Left lung (tissue), 10 donors: ENCODE results near the gene DACH1. TPM values are rescaled to one million over a fixed set of nuclear protein-coding genes. Genes with fewer than 3 reads are reported as not detected.

Experiments
- ATAC-seq: fragments of 200-7000 bp; cut with Tn5 transposase; one replicate; pipeline ENCODE4 v1.9.1; 2020; ENCODE audit warnings: moderate library complexity
- DNase-seq, 4 donors: peaks; one replicate each; pipeline ENCODE4 v3.0.0-alpha.2; 2013 to 2020
- H3K27ac ChIP-seq, 2 donors: fragments of 200-600 bp; sonication (generic) in 1 of 2; one replicate each; pipeline versions ENCODE4 v1.5.0 to v1.8.0; 2020 to 2021
- H3K27me3 ChIP-seq, 2 donors: fragments of 200-600 bp; sonication (generic) in 1 of 2; one replicate each; pipeline versions ENCODE4 v1.5.0 to v1.8.0; 2020 to 2021
- H3K36me3 ChIP-seq, 2 donors: fragments of 200-600 bp; sonication (generic) in 1 of 2; one replicate each; pipeline versions ENCODE4 v1.5.0 to v1.8.0; 2020 to 2021
- H3K4me1 ChIP-seq, 2 donors: fragments of 200-600 bp; one replicate each; pipeline ENCODE4 v1.8.0; 2021
- H3K4me3 ChIP-seq, 2 donors: fragments of 200-600 bp; sonication (generic) in 1 of 2; one replicate each; pipeline versions ENCODE4 v1.5.0 to v1.8.0; 2020 to 2021; ENCODE audit warnings: mild to moderate bottlenecking in 1 of 2
- H3K9me3 ChIP-seq, 2 donors: fragments of 200-600 bp; sonication (generic) in 1 of 2; one replicate each; pipeline versions ENCODE4 v1.5.0 to v1.8.0; 2020 to 2021
- CTCF ChIP-seq, 2 donors: fragments of 200-600 bp; sonication (generic) in 1 of 2; IDR thresholded peaks; one replicate each; pipeline versions ENCODE4 v1.5.0 to v1.8.0; 2021; ENCODE audit warnings: antibody characterized with exemption in 2 of 2
- intact Hi-C, 2 donors: fragments of 100-400 bp; cut with DNase I; formaldehyde crosslinking; loops; one replicate each; pipeline versions ENCODE4 v1.11.2 to v1.14.2; 2022
- polyA plus RNA-seq, 6 donors: library from polyadenylated mRNA; unstranded; fragments of 120-200 nt; gene quantifications; one replicate each; pipeline ENCODE4 v1.2.1, GENCODE V29; 2013; ENCODE audit not compliant: insufficient read length in 6 of 6
- total RNA-seq, 2 donors: library from RNA; stranded (reverse); fragmentation: NEBNext Ultra II Directional; extraction: Animal tissue kit (Norgen Biotek cat#: 25700); gene quantifications; one replicate each; pipeline ENCODE4 v1.2.1, GENCODE V29; 2021
- donor health status: DM: no; HTN: yes; CAD: no.
- donor health status: DM: no; HTN: no; CAD: no.

DACH1 gene
- total and polyA plus RNA-seq, 8 donors = 4.6 to 47.5 (median 43.9) TPM

DNA sequence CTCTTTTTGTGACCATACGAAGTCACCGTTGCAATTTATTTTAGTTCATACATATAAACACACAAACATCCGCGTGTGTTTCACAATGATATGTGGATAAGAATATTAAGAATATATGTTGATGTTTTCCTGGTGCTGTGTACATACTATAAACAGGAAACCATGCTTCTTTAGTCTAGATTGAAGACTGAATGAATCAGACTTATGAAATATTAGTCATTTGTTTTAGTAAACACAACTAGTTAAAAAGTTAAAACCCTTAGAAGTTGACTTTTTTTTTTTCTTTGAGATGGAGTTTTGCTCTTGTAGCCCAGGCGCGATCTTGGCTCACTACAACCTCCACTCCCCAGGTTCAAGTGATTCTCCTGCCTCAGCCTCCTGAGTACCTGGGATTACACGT is 257.7 kb downstream of the DACH1 start:
- H3K4me3 ChIP-seq = no peak overlapping the region
- no peaks in the 10 kb centered on the region for H3K27me3 ChIP-seq
- ATAC-seq (no peak), DNase-seq (no peak)
- H3K36me3 ChIP-seq = no peaks in the 10 kb centered on the region
- H3K4me1 ChIP-seq = peaks cover 0 to 21% of the 10 kb centered on the region in 2 donors
- intact Hi-C loops = no loop called here
- no peaks in the 10 kb centered on the region for H3K9me3 ChIP-seq
- no peak for TF ChIP-seq CTCF (IDR thresholded peaks at IDR 0.05)
- no peak overlapping the region for H3K27ac ChIP-seq

- intact Hi-C loops = no loop called here
- DNase-seq = no peak
- no peak for TF ChIP-seq CTCF (IDR thresholded peaks at IDR 0.05)
- no peaks in the 10 kb centered on the region for H3K9me3 ChIP-seq
- peaks cover 0 to 10% of the 10 kb centered on the region in 2 donors for H3K4me1 ChIP-seq
- no peak for ATAC-seq
- H3K27ac ChIP-seq = no peak overlapping the region
- no peaks in the 10 kb centered on the region for H3K27me3 ChIP-seq
- H3K36me3 ChIP-seq = no peaks in the 10 kb centered on the region
- H3K4me3 ChIP-seq = no peak overlapping the region
Measured at GRCh38 chr13:71607575-71607974, 259.4 kb downstream of the DACH1 start.

GRCh38 chr13:71606818-71607217 is 260.2 kb downstream of the DACH1 start:
- Histone ChIP-seq H3K36me3 (no peaks in the 10 kb centered on the region), H3K4me1 (peaks cover 0 to 9% of the 10 kb centered on the region in 2 donors), H3K27me3 (no peaks in the 10 kb centered on the region), H3K4me3 (no peak overlapping the region), H3K9me3 (no peaks in the 10 kb centered on the region), H3K27ac (no peak overlapping the region)
- ATAC-seq = no peak
- intact Hi-C loops = no loop called here
- no peak for TF ChIP-seq CTCF (IDR thresholded peaks at IDR 0.05)
- DNase-seq = no peak

DNA sequence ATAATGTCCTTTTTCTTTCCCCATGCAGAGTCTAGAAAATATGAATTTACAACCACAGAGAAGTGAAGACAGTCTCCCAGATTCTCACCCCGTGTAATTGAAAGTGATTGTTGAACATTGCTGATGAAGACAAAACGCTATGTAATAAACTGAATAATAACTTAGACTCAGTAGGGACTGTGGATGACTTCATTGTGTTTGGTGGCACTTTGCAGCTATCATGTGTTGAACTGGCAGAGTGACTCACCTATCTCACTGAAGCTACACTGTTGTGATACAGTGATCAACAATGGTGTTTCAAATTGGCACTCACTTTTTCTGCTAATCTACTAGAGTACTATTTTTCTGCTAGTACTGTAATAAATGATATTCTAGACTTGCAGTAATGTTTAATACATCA is 261.3 kb downstream of the DACH1 start:
- Histone ChIP-seq H3K27ac (no peak overlapping the region), H3K4me3 (no peak overlapping the region), H3K4me1 (no peaks in the 10 kb centered on the region), H3K36me3 (no peaks in the 10 kb centered on the region), H3K9me3 (no peaks in the 10 kb centered on the region), H3K27me3 (no peaks in the 10 kb centered on the region)
- DNase-seq (no peak), ATAC-seq (no peak)
- intact Hi-C loops = no loop called here
- TF ChIP-seq CTCF (IDR thresholded peaks at IDR 0.05) = no peak

GRCh38 chr13:71603255-71603654 is 263.7 kb downstream of the DACH1 start:
- H3K4me3 ChIP-seq = no peak overlapping the region

More at GRCh38 chr13:71603255-71603654, 263.7 kb downstream of the DACH1 start:
- no peaks in the 10 kb centered on the region for H3K36me3 ChIP-seq
- H3K27me3 ChIP-seq = no peaks in the 10 kb centered on the region
- intact Hi-C loops = no loop called here
- no peaks in the 10 kb centered on the region for H3K4me1 ChIP-seq
- no peak overlapping the region for H3K27ac ChIP-seq
- DNase-seq (no peak), ATAC-seq (no peak)
- no peak for TF ChIP-seq CTCF (IDR thresholded peaks at IDR 0.05)
- H3K9me3 ChIP-seq = no peaks in the 10 kb centered on the region
